NCI-H2107 treated with DMSO at 0.1 percent for 48 hours (cell line): Measurements from ENCODE around the gene ANXA2.
A peak's percentile ranks its signal among the peaks of the same experiment; 100 is the strongest.
"Not testable (repeated sequence)": the region's sequence is repeated elsewhere in the genome, so short reads cannot be mapped to it uniquely, and the experiment has no call there.

Experiments
- DNase-seq: peaks from one replicate; lab custom pipeline; 2025; ENCODE audit not compliant: unreplicated experiment; lab: John Stamatoyannopoulos, UW

Gene ANXA2

DNA sequence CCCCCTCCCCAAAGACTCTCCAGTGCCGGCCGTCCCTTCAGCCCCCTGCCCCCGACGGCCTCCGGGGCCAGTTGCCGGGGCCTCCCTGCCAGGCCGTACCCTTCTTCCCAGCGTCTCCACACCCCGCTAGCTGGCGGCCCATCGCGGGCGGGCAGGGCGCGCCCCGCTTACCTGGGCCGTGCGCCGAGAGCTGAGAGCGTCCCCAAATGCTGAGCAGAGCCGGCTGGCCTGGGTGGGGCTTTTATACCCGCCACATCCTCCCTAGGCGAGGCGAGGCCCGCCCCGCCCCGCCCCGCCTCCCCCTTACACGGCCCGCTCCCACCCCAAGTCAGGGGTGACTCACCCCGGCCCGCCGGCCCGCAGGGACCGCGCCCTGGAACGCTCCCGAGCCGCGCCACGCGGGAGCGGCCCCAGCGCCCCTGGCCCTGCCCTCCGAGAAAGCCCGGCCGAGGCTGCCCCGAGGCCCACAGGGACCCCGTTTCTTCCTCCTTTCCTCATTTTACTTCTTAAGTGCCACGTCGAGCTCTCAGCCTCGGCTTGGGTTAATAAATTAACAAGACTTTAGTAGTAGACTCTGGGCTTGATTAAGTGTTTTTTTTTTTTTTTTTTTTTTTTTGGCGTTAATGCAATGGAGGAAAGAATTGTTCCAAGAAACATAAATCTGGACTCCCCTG lies at the start of gene ANXA2:
Gene ANXA2 (minus strand): TSS at position 215 of the 674 bp plus-strand sequence. CDS start 11,911 bp downstream, outside the sequence.
- DNase-seq: no peak

DNA sequence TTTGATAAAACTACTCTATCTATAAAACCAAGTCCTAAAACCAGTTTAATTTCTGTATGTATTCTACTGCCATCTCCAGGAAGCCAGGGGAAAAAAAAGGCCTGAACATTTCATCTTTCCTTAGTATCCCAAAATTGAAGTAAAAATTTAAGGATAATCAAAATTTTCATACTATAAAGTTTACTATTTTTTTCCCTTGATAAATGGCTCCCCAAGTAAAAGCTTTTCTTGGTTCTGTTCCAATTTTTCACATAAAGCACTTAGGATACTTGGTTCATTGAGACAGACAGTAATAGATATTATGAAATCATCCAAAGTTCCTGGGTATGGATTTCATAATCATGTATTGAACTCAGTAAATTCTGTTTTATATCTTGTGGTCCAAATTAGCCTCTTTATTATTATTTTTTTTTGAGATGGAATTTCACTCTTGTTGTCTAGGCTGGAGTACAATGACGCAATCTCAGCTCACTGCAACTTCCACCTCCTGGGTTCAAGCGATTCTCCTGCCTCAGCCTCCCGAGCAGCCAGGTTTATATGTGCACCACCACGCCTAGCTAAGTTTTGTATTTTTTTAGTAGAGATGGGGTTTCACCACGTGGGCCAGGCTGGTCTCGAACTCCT lies 46.6 kb upstream of the ANXA2 start:
- DNase-seq: peak; percentile 7

DNA sequence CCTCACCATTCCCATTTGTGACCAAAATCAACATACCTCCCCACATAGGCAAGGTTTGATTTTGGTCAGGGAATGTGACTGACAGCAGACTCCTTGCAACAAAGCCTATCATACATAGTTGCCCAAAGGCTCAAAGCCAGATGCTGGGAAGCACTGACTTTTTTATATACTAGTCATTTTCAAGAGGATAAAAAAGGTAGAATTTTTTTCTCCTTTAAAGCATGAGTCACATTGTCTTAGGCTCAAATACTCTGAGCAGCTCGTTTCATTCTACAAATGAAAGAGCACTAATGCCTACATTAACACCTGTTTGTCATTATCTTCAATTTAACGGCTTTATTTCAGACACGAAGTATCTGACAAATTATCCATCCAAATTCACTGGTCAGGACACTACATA lies 45.0 kb upstream of the ANXA2 start:
- DNase-seq: no peak

DNA sequence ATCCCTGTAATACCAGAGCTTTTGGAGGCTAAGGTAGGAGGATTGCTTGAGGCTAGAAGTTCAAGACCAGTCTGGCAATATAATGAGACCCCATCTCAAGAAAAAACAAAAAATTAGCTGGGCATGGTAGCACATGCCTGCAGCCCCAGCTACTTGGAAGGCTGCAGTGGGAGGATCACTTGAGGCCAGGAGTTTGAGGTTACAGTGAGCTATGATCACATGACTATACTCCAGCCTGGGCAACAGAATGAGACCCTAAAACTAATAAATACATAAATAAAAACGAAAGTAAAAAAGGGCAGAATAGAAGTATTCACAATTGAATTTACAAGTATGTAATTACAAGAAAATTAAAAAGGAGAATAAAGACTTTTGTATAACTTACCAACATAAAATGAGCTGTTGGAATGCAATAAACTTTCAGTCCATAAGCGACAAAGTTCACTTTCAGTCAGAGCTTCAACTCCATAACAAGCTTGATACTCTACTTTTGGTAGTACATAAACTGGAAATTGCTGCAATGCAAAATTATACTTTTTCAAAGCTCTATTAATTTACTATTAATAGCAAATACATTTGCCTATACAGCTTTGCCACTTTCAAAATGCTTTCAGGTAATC lies 44.4 kb upstream of the ANXA2 start:
- no peak for DNase-seq

DNA sequence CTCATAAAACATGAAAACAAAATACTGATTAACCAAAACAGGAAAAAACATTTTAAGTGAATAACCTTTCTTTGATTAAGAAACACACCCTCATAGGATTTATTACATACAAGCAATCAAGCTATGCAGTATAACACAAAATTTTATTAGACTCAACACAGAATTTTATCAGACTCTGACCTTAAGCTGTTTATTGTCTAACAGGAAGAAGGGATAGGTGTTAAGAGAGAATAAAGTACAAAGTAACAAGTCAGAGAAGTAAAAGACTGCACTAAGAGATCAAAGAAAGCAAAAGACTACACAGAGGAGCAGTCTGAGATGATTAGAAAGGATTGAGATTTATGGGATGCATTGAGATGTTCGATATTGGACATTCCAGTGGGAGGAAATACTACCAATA lies 43.5 kb upstream of the ANXA2 start:
- DNase-seq: no peak

DNA sequence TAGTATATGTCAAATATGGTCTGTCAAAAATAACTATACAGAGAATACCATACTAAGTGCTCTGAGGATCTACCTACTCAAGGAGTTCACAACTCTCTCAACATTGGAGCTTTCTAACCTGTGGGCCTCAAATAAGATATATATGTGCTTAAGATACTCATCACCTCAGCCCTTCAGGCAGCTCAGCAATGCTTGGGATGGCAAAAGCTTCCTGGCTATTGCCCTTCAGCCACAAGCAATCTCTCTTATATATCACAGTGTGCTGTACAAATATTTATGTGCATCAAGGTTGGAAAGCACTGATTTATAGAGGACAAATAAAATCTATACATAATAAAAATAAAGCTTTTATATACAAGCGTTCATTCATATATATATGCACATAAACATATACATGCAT lies 40.9 kb upstream of the ANXA2 start:
- DNase-seq: no peak

DNA sequence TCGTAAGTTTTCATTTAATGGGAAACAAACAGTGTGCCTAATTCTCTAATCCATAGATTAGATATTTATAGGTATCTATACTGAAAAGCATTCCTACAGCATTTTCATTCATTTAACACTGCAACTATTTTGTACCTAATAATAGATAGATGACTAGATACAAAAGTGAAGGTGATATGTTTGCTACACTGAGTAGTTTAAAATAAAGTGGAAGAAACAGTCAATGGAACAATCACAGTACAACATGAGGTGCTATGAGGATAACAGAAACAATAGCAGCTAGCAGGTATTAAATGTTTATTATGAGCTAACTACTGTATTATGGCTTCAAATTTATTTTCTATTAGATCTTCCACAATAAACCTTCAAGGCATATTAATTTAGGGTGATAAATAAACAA lies 31.1 kb upstream of the ANXA2 start:
- no peak for DNase-seq

DNA sequence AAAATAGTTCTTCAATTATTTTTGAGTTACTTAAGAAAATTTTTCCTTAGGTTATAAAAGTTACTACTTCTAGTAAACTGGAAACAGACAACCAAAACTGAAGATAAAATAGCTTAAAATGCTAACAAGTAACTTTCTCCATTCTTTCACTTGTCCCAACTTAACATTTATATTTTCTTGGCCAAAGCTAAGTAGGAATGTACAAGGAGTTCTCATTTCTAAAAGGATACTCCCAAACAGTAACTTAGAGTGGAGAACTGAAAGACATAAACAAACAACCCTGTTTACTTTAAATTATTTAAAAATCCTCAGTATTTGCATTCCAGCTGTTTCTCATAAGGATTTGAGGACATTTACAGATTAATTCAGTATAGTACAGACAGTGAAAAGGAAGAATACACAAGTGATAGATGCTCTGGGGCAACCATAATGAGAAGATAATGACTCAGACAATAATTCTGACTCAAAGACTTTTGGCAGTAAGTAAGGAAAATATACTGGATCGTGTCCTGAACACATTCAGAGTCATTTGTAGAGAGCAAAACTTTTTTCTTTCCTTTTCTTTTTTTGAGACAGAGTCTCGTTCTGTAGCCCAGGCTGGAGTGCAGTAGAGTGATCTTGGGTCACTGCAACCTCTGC lies 29.2 kb upstream of the ANXA2 start:
- no peak for DNase-seq

DNA sequence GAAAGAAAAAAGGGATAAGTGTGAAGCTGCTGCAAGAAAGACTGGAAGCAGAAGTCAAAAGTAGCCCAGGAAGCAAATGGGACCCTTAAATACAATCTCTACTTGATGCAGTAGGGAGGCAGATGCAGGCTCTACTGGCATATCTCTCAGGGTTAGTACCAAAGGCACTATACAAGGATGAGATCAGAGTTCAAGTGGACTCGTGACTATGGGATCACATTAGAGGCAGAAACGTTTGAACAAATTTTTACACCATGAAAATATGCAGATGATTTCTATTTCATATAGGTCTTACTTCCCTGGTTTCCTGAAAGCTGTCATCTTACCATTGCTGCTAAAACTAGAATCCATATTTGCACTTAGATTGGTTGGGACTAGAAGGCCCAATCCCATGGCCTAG lies 27.7 kb upstream of the ANXA2 start:
- no peak for DNase-seq

DNA sequence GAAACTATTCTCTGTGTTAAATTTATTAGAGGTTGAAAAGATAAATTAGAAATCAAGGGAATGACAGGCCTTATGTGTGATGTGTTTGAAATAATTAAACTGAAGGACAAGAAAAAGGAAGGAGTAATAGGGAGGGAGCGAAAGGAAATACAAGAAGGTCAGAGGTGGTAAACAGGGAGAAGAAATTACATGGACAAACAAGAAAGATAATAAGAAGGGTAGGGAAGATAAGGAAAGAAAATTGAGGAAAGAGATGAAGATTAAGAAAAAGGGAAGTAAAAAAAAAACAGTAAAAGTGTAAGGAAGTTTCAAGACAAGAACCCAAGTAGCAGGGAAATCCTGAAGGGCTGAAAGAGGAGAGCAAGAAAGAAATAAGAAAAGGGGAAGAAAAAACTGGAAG lies 26.2 kb upstream of the ANXA2 start:
- DNase-seq: no peak

DNA sequence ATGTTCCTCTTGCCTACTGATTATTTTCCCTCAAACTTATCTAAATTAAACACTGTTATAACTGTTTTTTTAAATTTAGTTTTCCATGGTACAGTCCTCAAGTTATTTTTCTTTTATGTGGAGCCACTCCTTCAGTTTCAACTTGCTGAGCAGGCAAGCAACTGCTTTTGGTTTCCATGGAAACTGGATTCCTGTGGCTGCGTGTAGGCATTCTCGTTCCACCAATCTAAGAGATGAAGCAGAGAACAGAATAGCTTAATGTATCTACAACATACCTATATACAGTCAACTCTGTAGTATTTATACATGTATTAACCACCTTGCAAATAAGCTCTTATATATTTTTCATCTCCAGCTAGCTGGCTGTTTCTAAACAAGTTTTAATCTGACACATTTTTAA lies 25.8 kb upstream of the ANXA2 start:
- DNase-seq: no peak

DNA sequence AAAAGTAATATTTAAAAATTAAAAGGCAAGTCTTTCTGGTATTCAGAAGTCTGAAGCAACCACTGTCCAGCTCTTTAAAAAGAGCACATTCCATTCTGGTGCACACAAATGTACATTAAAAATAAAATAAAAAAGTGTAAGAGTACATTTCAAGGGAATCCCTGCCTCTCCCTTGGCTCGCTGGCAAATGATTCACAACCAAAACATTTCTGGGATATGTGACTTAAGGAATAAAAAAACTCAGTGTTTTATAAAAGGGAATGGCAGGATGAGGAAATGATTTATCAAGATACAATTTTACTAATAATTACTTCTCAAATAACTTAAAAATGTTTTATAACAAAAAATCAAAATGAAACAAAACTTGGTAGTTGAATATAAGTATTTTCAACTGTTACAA lies 23.8 kb upstream of the ANXA2 start:
- no peak for DNase-seq

DNA sequence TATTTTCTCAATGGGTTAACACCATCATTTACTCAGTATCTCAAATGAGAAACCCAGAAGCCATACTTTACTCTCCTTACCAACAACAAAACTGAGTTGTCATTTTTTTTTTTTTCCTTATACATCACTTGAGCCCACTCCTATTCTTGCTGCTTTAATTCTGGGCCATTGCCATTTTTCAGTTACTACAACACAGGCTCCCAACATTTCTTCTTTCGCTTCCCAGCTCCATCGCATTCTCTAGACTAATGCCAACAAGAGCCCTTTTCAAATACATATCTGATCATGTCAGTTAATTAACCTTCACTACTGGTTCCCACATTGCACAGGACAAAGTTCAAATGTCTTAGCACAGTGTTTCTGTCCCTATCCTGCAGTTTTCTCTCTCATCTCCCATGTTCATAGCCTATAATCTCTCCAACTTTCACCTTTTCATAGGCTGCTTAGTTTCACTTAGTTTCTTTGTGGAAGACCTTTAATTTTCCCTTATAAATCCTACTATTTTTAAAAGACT lies 22.5 kb upstream of the ANXA2 start:
- DNase-seq: no peak

DNA sequence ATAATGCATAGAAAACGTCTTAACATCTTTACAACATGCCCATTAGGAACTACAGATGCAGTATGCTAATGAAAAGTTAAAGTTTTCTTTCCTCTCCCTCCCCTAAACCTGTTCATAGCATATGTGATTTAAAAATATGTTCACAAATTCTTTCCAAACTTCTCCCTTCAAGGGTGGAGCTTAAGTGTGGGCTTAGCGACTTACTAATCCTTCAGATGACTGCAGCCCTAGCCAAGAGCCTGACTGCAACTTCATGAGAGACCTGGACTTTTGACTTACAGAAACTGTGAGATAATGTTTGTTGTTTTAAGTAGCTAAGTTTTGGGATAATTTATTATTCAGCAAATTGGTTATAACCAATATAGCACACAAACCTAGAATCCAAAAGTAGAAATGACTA lies 22.0 kb upstream of the ANXA2 start:
- DNase-seq: no peak

DNA sequence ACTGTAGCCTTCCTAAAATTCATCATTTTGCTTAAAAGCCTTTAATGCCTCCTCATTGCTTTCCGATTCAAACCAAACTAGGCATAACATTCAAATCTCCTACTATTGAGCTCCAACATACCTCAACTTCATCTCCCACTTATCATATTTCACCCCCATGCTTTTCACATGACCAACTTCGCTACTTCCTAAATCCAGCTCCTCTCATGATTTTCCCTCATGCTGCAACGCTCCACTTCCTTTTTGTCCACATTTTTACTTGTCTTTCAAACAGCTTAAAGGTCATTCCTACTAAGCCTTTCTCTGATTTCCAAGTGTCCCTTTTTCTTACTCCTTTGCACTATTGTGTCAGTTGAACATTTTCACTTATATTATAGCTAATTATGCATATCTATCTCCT lies 20.3 kb upstream of the ANXA2 start:
- DNase-seq: no peak

DNA sequence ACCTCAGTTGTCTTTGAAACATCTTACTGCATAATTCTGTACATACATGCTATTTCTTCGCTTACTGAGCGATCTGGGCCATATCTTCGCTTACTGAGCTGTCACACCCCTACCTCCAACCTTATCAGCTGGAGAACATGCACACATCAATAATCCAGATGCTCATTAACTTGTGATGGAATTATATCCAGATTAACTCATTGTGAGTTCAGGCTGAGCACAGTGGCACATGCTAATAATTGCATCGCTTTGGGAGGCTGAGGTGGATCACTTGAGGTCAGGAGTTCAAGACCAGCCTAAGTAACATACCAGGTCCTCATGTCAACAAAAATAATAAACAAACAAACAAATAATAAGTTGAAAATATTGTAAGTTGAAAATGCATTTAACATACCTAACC lies 19.3 kb upstream of the ANXA2 start:
- DNase-seq: no peak

DNA sequence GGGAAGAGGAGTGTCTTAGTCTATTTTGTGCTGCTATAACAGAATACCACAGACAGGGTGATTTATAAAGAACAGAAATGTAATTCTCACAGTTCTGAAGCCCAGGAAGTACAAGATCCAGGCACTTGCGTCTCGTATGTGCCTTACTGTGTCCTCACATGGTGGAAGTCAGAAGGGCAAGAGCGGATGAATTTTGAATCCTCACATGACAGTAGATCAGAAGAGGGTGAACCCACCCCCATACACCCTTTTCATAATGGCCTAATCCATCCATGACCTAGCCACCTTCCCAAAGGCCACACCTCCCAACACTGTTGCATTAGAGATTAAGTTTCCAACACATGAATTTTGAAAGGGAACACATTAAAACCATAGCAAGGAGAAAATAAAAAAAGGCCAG lies 18.7 kb upstream of the ANXA2 start:
- DNase-seq: no peak

DNA sequence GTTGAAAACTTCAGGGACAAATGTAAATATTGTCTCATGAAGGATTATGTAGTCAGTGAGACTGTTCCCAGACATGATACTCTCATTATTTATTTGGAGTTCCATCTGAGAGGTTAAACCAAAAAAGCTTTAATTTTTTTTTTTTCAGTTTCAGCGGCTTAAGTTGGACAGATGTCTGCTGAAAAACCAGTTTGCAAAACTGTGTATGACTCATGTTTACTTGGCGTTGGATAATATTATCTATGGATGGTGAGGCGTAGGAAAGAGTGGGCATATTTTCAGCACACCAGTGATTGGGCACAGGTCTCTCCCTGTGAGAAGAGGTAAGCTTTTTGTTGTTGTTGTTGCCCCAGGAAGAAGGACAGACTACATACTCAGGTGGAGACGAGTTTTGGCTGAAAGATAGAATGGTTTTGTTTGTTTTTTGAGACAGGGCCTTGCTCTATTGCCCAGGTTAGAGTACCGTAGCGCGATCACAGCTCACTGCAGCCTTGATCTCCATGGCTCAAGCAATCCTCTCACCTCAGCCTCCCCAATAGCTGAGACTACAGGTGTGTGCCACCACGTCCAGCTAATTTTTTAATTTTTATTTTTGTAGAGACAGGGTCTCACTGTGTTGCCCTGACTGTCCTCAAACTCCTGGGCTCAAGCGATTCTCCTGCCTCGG lies 16.4 kb upstream of the ANXA2 start:
- no peak for DNase-seq

DNA sequence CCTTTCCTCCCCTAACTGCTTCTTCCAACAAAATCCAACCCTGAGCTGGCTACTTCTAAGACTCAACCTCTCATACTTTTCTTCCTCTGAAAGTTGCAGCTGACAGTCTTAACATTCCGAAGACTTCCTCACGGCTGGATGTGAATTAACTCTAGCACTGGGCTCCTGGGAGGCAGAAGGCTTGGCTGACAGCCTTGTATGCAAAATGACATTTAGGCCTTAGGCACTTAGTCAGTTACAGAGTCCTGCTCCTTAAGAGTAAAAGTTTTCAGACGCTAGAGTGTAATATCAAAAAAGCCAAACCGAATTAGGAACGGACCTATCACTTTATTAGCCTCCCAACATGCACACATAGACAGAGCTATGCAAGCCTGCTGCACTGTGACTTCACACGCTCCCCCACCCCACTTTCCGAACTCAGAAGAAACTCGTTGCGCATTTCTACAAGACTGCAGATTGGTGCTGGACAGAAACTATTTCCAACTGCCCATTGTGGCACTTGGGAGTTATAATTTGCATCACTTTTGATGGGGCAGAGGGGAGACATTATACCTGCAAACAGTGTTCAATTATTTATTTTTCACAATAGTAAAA lies 15.5 kb upstream of the ANXA2 start:
- DNase-seq: no peak

DNA sequence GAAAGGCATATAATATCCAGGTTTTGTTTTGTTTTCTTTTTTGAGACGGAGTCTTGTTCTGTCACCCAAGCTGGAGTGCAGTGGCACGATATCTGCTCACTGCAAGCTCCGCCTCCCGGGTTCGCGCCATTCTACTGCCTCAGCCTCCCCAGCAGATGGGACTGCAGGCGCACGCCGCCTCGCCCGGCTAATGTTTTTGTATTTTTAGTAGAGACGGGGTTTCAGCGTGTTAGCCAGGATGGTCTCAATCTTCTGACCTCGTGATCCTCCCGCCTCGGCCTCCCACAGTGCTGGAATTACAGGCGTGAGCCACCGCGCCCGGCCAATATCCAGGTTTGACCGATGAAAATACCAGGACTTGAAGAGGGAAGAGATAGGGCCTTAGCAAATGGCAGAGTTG lies 15.0 kb upstream of the ANXA2 start:
- DNase-seq: not testable (repeated sequence)
